ENCODE measurements around the gene FCRLA.
"Not testable (repeated sequence)": the region's sequence is repeated elsewhere in the genome, so short reads cannot be mapped to it uniquely, and the experiment has no call there.

The FCRLA gene

GRCh38 chr1:161706482-161707347 is at the start of gene FCRLA:
Gene FCRLA (plus strand): TSS chr1:161707229. CDS start chr1:161707265, 36 bp downstream.
- no peak for TF ChIP-seq Cebpa-rat (IDR thresholded peaks at IDR 0.05)
- H3K27me3 ChIP-seq, result peaks cover 0 to 100% (median 0%) of the 10 kb centered on the region in 11 experiments; a peak in 7 of 22 replicates
- no peaks in the 10 kb centered on the region for H3K36me3 ChIP-seq
- no peaks in the 10 kb centered on the region for H3K9me3 ChIP-seq (replicated peaks in 1 of 11)
- peak within 1 kb of the TSS; percentile 45 to 76 (median 58) for H3K4me2 ChIP-seq
- no peak within 1 kb of the TSS; a peak in 1 of 20 replicates for H3K4me3 ChIP-seq
- peaks cover 0 to 10% (median 0%) of the 10 kb centered on the region in 11 experiments; a peak in 2 of 22 replicates for H4K20me1 ChIP-seq
- H3K4me1 ChIP-seq, result peaks cover 16 to 61% (median 42%) of the 10 kb centered on the region in 10 experiments
- no peak within 1 kb of the TSS for H3K9ac ChIP-seq
- H3K27ac ChIP-seq, result peak within 1 kb of the TSS in 5 of 11 experiments; percentile 6 to 33 (median 17); a peak in 7 of 22 replicates

- not testable (repeated sequence) for H3K4me3 ChIP-seq; H4K20me1 ChIP-seq; H3K4me1 ChIP-seq; H3K9me3 ChIP-seq (replicated peaks in 1 of 11); H3K9ac ChIP-seq; H3K27ac ChIP-seq; H3K36me3 ChIP-seq; H3K4me2 ChIP-seq
- H3K27me3 ChIP-seq, result peaks cover 0 to 12% (median 0%) of the 10 kb centered on the region in 11 experiments; a peak in 2 of 22 replicates
Measured at GRCh38 chr1:161658524-161658923, 48.5 kb upstream of the FCRLA start.

GRCh38 chr1:161661660-161662311 is 45.2 kb upstream of the FCRLA start:
- H3K36me3 ChIP-seq; H3K9me3 ChIP-seq (replicated peaks in 1 of 11): not testable (repeated sequence)

GRCh38 chr1:161662684-161663339 is 44.2 kb upstream of the FCRLA start, which contains the start of gene FCGR2B:
Gene FCGR2B (plus strand): TSS chr1:161663143. CDS start chr1:161663242, 99 bp downstream.
- not testable (repeated sequence) for H3K27me3 ChIP-seq; H3K27ac ChIP-seq; H3K9me3 ChIP-seq (replicated peaks in 1 of 11); H4K20me1 ChIP-seq; H3K4me1 ChIP-seq; H3K4me2 ChIP-seq; H3K9ac ChIP-seq; H3K36me3 ChIP-seq; H3K4me3 ChIP-seq

More at GRCh38 chr1:161661660-161662311, 45.2 kb upstream of the FCRLA start:
- H3K4me3 ChIP-seq, H3K4me1 ChIP-seq, H3K27me3 ChIP-seq, H3K27ac ChIP-seq, H4K20me1 ChIP-seq, H3K4me2 ChIP-seq, H3K9ac ChIP-seq: not testable (repeated sequence)

GRCh38 chr1:161663569-161663968 is 43.5 kb upstream of the FCRLA start:
- not testable (repeated sequence) for H3K4me1 ChIP-seq; H3K9ac ChIP-seq; H3K36me3 ChIP-seq; H3K4me2 ChIP-seq; H3K27ac ChIP-seq; H4K20me1 ChIP-seq; H3K4me3 ChIP-seq; H3K27me3 ChIP-seq; H3K9me3 ChIP-seq (replicated peaks in 1 of 11)

- H3K27me3 ChIP-seq; H3K4me2 ChIP-seq; H3K4me1 ChIP-seq; H3K36me3 ChIP-seq; H3K9ac ChIP-seq; H4K20me1 ChIP-seq; H3K27ac ChIP-seq; H3K9me3 ChIP-seq (replicated peaks in 1 of 11); H3K4me3 ChIP-seq: not testable (repeated sequence)
Measured at GRCh38 chr1:161664689-161665088, 42.3 kb upstream of the FCRLA start.

- H3K4me2 ChIP-seq, result peak overlapping the region; percentile 21 to 69 (median 52); a peak in 19 of 22 replicates
Measured at GRCh38 chr1:161671045-161672020, 35.7 kb upstream of the FCRLA start.

GRCh38 chr1:161673437-161673836 is 33.6 kb upstream of the FCRLA start:
- Histone ChIP-seq H3K27me3 (peaks cover 0 to 68% (median 0%) of the 10 kb centered on the region in 11 experiments; a peak in 7 of 22 replicates), H3K4me1 (peaks cover 7 to 13% (median 9%) of the 10 kb centered on the region in 10 experiments; a peak in 18 of 20 replicates), H4K20me1 (peaks cover 0 to 31% (median 0%) of the 10 kb centered on the region in 11 experiments; a peak in 3 of 22 replicates)
- not testable (repeated sequence) for H3K4me2 ChIP-seq; H3K36me3 ChIP-seq; H3K4me3 ChIP-seq; H3K9me3 ChIP-seq (replicated peaks in 1 of 11); H3K27ac ChIP-seq; H3K9ac ChIP-seq

More at GRCh38 chr1:161671045-161672020, 35.7 kb upstream of the FCRLA start:
- H3K27me3 ChIP-seq, result peaks cover 0 to 50% (median 0%) of the 10 kb centered on the region in 11 experiments; a peak in 7 of 22 replicates
- H3K4me3 ChIP-seq; H3K9me3 ChIP-seq (replicated peaks in 1 of 11); H3K27ac ChIP-seq; H3K36me3 ChIP-seq; H3K9ac ChIP-seq: not testable (repeated sequence)
- H4K20me1 ChIP-seq, result peaks cover 0 to 20% (median 0%) of the 10 kb centered on the region in 11 experiments; a peak in 3 of 22 replicates
- peaks cover 7 to 13% (median 9%) of the 10 kb centered on the region in 10 experiments; a peak in 18 of 20 replicates for H3K4me1 ChIP-seq

- H3K9me3 ChIP-seq (replicated peaks in 1 of 11); H3K27ac ChIP-seq; H3K9ac ChIP-seq; H3K36me3 ChIP-seq; H3K4me2 ChIP-seq; H3K4me3 ChIP-seq: not testable (repeated sequence)
- Histone ChIP-seq H4K20me1 (peaks cover 0 to 31% (median 0%) of the 10 kb centered on the region in 11 experiments; a peak in 3 of 22 replicates), H3K27me3 (peaks cover 0 to 73% (median 0%) of the 10 kb centered on the region in 11 experiments; a peak in 7 of 22 replicates), H3K4me1 (peaks cover 7 to 13% (median 9%) of the 10 kb centered on the region in 10 experiments; a peak in 18 of 20 replicates)
Measured at GRCh38 chr1:161674447-161674846, 32.6 kb upstream of the FCRLA start.

GRCh38 chr1:161674908-161675307 is 32.1 kb upstream of the FCRLA start:
- not testable (repeated sequence) for H3K27ac ChIP-seq; H3K9me3 ChIP-seq (replicated peaks in 1 of 11)

More at GRCh38 chr1:161674908-161675307, 32.1 kb upstream of the FCRLA start:
- H3K36me3 ChIP-seq, H3K4me3 ChIP-seq, H3K4me2 ChIP-seq, H3K9ac ChIP-seq: not testable (repeated sequence)
- H4K20me1 ChIP-seq, result peaks cover 0 to 31% (median 0%) of the 10 kb centered on the region in 11 experiments; a peak in 3 of 22 replicates
- H3K27me3 ChIP-seq, result peaks cover 0 to 73% (median 0%) of the 10 kb centered on the region in 11 experiments; a peak in 7 of 22 replicates
- peaks cover 7 to 13% (median 9%) of the 10 kb centered on the region in 10 experiments; a peak in 18 of 20 replicates for H3K4me1 ChIP-seq
